Neural progenitor cell (in vitro differentiated cells): ENCODE data around the gene SPNS3.

ENCODE experiments used
- EZH2phosphoT487 ChIP-seq: fragments of 200-600 bp; sonication (generic); IDR thresholded peaks from 2 replicates; pipeline ENCODE4 v1.6.1; 2017; ENCODE audit warnings: antibody characterized with exemption
- TF ChIP-seq, protein P1 (sequence below): fragments of 200-600 bp; sonication (generic); IDR thresholded peaks from 2 replicates; pipeline ENCODE4 v1.5.1; 2017; ENCODE audit warnings: antibody characterized with exemption, mild to moderate bottlenecking

DNA sequence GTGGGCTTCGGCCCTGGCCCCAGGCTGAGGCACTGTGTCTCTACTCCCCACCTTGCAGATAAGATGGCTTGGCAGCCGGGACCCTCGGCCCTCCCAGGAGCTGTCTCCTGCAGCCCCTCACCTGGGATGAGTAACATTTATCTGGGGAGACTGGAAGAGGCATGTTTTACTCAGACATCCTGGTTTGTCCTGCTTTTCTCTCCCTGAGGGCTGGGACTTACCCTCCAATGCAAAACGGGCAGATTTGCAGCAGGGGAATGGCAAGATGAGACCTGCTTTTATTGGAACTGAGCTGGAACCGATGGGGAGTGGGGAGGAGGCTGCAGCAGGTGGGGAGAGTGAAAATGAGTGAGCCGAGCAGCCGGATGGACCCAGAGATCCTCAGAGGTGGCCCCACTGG is 39.9 kb upstream of the SPNS3 start:
- TF ChIP-seq, protein P1, sequence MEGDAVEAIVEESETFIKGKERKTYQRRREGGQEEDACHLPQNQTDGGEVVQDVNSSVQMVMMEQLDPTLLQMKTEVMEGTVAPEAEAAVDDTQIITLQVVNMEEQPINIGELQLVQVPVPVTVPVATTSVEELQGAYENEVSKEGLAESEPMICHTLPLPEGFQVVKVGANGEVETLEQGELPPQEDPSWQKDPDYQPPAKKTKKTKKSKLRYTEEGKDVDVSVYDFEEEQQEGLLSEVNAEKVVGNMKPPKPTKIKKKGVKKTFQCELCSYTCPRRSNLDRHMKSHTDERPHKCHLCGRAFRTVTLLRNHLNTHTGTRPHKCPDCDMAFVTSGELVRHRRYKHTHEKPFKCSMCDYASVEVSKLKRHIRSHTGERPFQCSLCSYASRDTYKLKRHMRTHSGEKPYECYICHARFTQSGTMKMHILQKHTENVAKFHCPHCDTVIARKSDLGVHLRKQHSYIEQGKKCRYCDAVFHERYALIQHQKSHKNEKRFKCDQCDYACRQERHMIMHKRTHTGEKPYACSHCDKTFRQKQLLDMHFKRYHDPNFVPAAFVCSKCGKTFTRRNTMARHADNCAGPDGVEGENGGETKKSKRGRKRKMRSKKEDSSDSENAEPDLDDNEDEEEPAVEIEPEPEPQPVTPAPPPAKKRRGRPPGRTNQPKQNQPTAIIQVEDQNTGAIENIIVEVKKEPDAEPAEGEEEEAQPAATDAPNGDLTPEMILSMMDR, result no peak
- no peak for TF ChIP-seq EZH2phosphoT487
